IPS DF 6.9 (cell line): ENCODE results near the gene SLCO2B1.
"Not testable (repeated sequence)": the region's sequence is repeated elsewhere in the genome, so short reads cannot be mapped to it uniquely, and the experiment has no call there.

Experiments used
- DNase-seq: peaks from one replicate; pipeline ENCODE4 v3.0.0-alpha.2; 2013; ENCODE audit warnings: low read depth, low spot score
- H3K27ac ChIP-seq: one replicate; pipeline ENCODE4 v1.5.1; 2013; ENCODE audit warnings: low read length, control low read depth
- H3K27me3 ChIP-seq: 2 replicates; pipeline ENCODE4 v1.6.1; 2013; ENCODE audit warnings: mild to moderate bottlenecking, low read length; ENCODE audit not compliant: control insufficient read depth, insufficient read depth
- H3K36me3 ChIP-seq: 2 replicates; pipeline ENCODE4 v1.6.1; 2013; ENCODE audit warnings: low read length; ENCODE audit not compliant: control insufficient read depth, insufficient read depth
- H3K4me1 ChIP-seq: 2 replicates; pipeline ENCODE4 v1.6.1; 2013; ENCODE audit warnings: low read length; ENCODE audit not compliant: control insufficient read depth, insufficient read depth
- H3K4me3 ChIP-seq: 2 replicates; pipeline ENCODE4 v1.5.1; 2013; ENCODE audit warnings: mild to moderate bottlenecking, low read length
- H3K9me3 ChIP-seq: 2 replicates; pipeline ENCODE4 v1.6.1; 2013; ENCODE audit warnings: low read length, inconsistent platforms; ENCODE audit not compliant: control insufficient read depth, insufficient read depth
- WGBS: extraction: QIAGEN DNeasy Blood & Tissue Kit; methylation state at CpG from one replicate; pipeline ENCODE4 v1.1.7; 2013; ENCODE audit warnings: mixed read lengths, missing lambda C conversion rate; ENCODE audit not compliant: insufficient read length, insufficient coverage; 5-methylcytosine and 5-hydroxymethylcytosine counted together

SLCO2B1 gene

GRCh38 chr11:75150879-75151278 lies at the start of gene SLCO2B1:
Gene SLCO2B1, plus strand, starts transcription at chr11:75151107. Its CDS starts 275 bp downstream, at chr11:75151382.
- DNase-seq = no peak
- Histone ChIP-seq H3K27ac (no peak within 1 kb of the TSS), H3K4me3 (no peak within 1 kb of the TSS), H3K9me3 (no peaks in the 10 kb centered on the region), H3K4me1 (no peaks in the 10 kb centered on the region), H3K27me3 (no peaks in the 10 kb centered on the region), H3K36me3 (no peaks in the 10 kb centered on the region)
- WGBS = no CpG with 5 or more reads among the region's 4 CpGs

- Histone ChIP-seq H3K36me3 (no peaks in the 10 kb centered on the region), H3K27ac (no peak overlapping the region), H3K4me3 (no peak overlapping the region), H3K9me3 (no peaks in the 10 kb centered on the region), H3K4me1 (peaks cover 4% of the 10 kb centered on the region), H3K27me3 (no peaks in the 10 kb centered on the region)
- no CpG with 5 or more reads among the region's 8 CpGs for WGBS
- no peak for DNase-seq
These were observed 49.3 kb upstream of the SLCO2B1 start for GRCh38 chr11:75101424-75102128.

DNA sequence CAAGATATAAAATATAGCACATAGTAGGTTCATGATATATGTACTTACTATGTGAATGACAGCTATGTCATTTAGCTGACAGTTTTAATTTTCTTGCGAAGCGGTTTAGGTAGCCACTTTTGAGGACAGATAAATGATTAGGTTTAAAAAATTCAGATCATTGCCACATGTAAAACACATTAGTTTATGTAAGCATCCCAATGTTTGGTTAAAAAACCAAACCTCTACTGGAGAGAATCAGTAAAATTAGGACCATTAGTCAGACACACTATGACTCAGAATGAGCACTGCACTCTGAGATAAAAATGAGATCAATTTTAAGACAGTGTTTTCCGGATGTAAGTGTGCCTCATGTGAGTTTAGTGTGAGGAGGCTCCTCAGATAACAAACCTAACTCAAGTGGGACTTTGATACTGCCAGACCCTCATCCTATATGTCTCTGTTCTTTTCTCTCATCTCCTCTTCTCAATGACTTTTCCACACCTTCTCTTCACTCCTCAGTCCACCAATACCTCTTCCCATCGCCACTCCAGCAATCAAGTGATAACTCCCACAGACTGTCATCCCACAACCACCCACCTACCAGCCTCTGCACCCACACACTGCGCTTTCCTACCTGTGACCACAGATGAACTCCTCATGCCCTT lies 47.4 kb upstream of the SLCO2B1 start:
- DNase-seq = no peak
- WGBS = no CpG with 5 or more reads among the region's 5 CpGs

DNA sequence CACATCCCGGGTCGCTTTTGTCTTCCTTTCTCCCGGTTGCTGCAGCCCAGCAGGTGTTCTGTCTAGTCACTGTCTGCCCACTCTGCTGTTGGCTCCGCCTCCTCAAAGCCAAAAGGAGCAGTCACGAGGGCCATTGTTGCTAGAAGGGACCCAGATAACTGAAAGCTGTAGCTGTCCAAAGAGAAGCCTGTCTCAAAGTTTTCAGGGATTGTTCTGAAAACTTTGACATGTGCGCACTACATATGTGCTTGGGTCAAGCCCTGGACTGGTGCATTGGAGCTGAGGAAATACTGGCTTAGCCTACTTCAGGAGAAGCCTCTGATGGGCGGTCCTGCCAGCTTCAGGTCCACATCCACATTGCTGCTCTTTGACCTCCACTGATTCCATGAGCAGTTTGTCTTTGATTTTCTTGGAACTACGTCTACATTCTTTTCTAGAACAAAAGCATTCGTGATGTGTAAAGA lies 45.4 kb upstream of the SLCO2B1 start:
- WGBS = no CpG with 5 or more reads among the region's 9 CpGs
- DNase-seq = peak; percentile 48
- Histone ChIP-seq H3K4me3 (no peak overlapping the region), H3K36me3 (no peaks in the 10 kb centered on the region), H3K27me3 (no peaks in the 10 kb centered on the region), H3K4me1 (peaks cover 2% of the 10 kb centered on the region), H3K27ac (no peak overlapping the region), H3K9me3 (no peaks in the 10 kb centered on the region)

More for the DNA sequence above, 47.4 kb upstream of the SLCO2B1 start:
- Histone ChIP-seq H3K4me1 (peaks cover 4% of the 10 kb centered on the region), H3K4me3 (no peak overlapping the region), H3K27me3 (no peaks in the 10 kb centered on the region), H3K27ac (no peak overlapping the region), H3K9me3 (no peaks in the 10 kb centered on the region), H3K36me3 (no peaks in the 10 kb centered on the region)

GRCh38 chr11:75105967-75106681 lies 44.8 kb upstream of the SLCO2B1 start:
- WGBS = no CpG with 5 or more reads among the region's 2 CpGs
- H3K27me3 ChIP-seq, H3K27ac ChIP-seq, DNase-seq, H3K36me3 ChIP-seq, H3K9me3 ChIP-seq, H3K4me1 ChIP-seq, H3K4me3 ChIP-seq: not testable (repeated sequence)

GRCh38 chr11:75107187-75107586 lies 43.7 kb upstream of the SLCO2B1 start:
- no peak overlapping the region for H3K27ac ChIP-seq
- H3K4me3 ChIP-seq = no peak overlapping the region
- WGBS = no CpG with 5 or more reads among the region's 4 CpGs
- H3K9me3 ChIP-seq = no peaks in the 10 kb centered on the region
- H3K4me1 ChIP-seq = peaks cover 2% of the 10 kb centered on the region
- DNase-seq = no peak
- no peaks in the 10 kb centered on the region for H3K27me3 ChIP-seq
- H3K36me3 ChIP-seq = no peaks in the 10 kb centered on the region

DNA sequence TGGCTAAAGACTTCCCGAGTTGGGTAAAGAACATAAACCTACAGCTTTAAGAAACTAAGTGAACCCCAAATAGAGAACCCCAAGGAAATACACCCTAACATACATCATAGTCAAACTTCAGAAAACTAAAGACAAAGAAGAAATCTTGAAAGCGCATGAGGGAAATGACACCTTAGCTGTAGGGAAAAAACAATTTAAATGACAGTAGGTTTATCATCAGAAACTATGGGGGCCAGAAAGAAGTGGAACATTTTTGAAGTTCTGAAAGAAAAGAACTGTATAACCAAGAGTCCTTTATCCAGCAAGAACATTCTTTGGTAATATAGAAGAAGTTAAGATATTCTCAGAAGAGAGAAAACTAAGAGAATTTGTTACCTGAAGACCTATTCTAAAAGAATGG lies 38.7 kb upstream of the SLCO2B1 start:
- Histone ChIP-seq H3K27ac (no peak overlapping the region), H3K27me3 (no peaks in the 10 kb centered on the region), H3K4me1 (no peaks in the 10 kb centered on the region; the same call in 1 of the 2 replicates), H3K4me3 (no peak overlapping the region), H3K36me3 (no peaks in the 10 kb centered on the region), H3K9me3 (no peaks in the 10 kb centered on the region)
- no CpG with 5 or more reads among the region's 2 CpGs for WGBS
- no peak for DNase-seq

- Histone ChIP-seq H3K27me3 (no peaks in the 10 kb centered on the region), H3K36me3 (no peaks in the 10 kb centered on the region), H3K4me1 (no peaks in the 10 kb centered on the region; the same call in 1 of the 2 replicates), H3K4me3 (no peak overlapping the region), H3K27ac (no peak overlapping the region), H3K9me3 (no peaks in the 10 kb centered on the region)
- no CpG with 5 or more reads among the region's 1 CpG for WGBS
- no peak for DNase-seq
These were observed 37.9 kb upstream of the SLCO2B1 start for GRCh38 chr11:75113030-75113429.

DNA sequence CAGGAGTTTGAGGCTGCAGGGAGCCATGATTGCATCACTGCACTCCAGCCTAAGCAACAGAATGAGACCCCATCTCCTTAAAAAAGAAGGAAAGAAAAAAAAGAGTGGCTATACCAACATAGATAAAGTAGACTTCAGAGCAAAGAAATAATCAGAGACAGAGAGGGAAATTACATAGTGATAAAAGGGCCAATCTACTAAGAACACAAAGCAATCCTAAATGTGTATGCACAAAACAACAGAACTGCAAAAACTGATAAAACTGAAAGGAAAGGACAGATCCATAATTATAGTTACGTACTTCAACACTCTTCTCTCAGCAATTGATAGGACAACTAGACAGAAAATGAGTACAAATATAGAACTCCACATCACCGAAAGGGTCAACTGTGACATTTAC lies 36.4 kb upstream of the SLCO2B1 start:
- Histone ChIP-seq H3K9me3 (no peaks in the 10 kb centered on the region), H3K4me3 (no peak overlapping the region), H3K27me3 (no peaks in the 10 kb centered on the region), H3K36me3 (no peaks in the 10 kb centered on the region), H3K4me1 (no peaks in the 10 kb centered on the region; the same call in 1 of the 2 replicates), H3K27ac (no peak overlapping the region)
- WGBS = no CpG with 5 or more reads among the region's 2 CpGs
- DNase-seq = no peak

DNA sequence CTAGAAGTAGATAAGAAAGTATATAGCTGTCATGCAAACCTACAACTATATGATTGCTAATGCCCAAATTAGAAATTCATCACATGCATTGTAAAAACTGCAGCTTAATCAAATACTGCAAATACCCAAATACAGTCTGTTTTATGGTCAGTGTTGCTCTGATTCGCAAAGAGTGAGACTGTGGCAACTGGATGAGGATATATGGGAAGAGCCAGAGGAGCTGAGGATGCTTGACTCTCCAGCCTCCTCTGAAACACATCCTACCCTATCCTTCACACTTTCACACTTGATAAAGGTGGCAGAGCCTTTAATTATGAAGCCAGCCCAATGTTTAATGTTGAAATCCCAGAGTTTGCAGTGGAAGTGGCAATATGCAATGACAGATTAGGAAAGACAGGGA lies 32.3 kb upstream of the SLCO2B1 start:
- Histone ChIP-seq H3K27me3 (no peaks in the 10 kb centered on the region), H3K4me3 (no peak overlapping the region), H3K27ac (no peak overlapping the region), H3K36me3 (no peaks in the 10 kb centered on the region), H3K9me3 (no peaks in the 10 kb centered on the region), H3K4me1 (no peaks in the 10 kb centered on the region)
- WGBS = no CpG with 5 or more reads among the region's 1 CpG
- no peak for DNase-seq
